ENCODE measurements around the gene YKT6.

YKT6 gene

DNA sequence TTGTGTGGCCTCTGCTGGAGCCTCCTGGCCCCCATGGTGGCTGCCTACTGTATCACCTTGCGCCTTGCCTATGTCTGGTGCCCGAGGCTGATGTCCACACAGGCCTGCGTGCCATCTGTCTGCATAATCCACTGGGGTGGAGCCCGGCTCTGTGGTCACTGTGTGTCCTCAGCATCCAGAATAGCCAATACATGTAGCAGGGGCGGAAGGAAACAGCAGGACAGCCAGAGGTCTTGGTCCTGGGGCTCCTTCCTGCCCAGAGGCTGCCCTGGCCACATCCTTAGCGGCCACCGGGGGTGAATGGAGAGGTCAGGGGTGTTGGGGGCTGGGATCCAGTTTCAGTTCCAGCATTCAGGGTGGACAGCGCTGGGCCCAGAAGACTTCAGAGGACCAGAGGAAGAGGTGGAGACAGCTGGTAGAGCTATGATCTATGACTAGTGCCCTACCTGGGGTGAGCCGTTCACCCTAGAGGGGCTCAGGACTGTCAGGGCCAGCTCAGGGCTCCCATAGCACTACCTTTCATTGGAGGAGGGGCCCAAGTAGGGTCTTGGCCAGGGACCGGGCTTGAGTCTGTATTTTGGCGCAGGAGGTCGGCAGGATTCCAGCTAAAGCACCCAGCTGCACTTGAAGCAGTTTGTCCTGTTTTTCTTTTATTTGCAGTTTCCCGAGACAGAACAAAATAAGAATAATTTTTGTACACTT is 15.9 kb downstream of the YKT6 start:
- Histone ChIP-seq H3K4me1 (ENCODE audit: control insufficient read depth in 5 of 5, insufficient read depth in 5 of 5, low read length in 5 of 5) (no peaks in the 10 kb centered on the region), H3K27ac (ENCODE audit: low read depth, low read length) (no peak overlapping the region), H3K36me3 (ENCODE audit: control insufficient read depth in 5 of 5, insufficient read depth in 5 of 5, low read length in 5 of 5) (peaks cover 0 to 26% (median 22%) of the 10 kb centered on the region in 5 donors), H3K27me3 (ENCODE audit: control insufficient read depth in 5 of 5, insufficient read depth in 4 of 5, low read length in 5 of 5) (peaks cover 3 to 16% (median 8%) of the 10 kb centered on the region in 5 donors), H3K4me3 (ENCODE audit: low read depth in 1 of 5, low read length in 5 of 5) (no peak overlapping the region), H3K9ac (ENCODE audit: low read length in 5 of 5) (no peak overlapping the region), H3K9me3 (ENCODE audit: control insufficient read depth in 5 of 5, low read length in 5 of 5) (peaks cover 0 to 15% (median 4%) of the 10 kb centered on the region in 5 donors)

DNA sequence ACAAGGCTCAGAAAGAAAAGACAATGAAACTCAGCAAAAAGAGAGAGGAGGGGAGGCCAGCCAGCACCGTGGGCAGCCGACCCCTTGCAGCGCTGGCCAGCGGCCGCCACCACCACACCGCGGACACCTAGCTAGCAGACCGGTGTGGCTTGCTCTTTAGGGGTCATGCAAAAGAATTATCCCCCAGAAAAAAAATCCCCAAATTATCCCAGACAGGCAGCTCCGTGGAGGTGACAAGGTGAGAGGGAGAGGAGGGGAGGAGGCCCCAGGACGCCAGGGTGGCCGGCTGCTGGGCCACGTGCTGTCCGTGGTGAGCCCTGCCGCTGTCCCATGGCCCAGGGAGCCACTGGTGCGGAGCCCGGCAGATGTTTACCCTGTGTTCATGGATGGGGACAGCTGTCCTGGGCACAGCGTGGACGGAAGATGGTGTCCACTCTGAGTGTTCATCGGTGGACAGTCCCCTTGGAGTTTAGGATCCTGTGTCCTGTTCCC is 16.5 kb downstream of the YKT6 start:
- Histone ChIP-seq H3K4me3 (ENCODE audit: low read depth in 1 of 5, low read length in 5 of 5) (no peak overlapping the region), H3K9ac (ENCODE audit: low read length in 5 of 5) (no peak overlapping the region), H3K4me1 (ENCODE audit: control insufficient read depth in 5 of 5, insufficient read depth in 5 of 5, low read length in 5 of 5) (no peaks in the 10 kb centered on the region), H3K27me3 (ENCODE audit: control insufficient read depth in 5 of 5, insufficient read depth in 4 of 5, low read length in 5 of 5) (peaks cover 3 to 16% (median 11%) of the 10 kb centered on the region in 5 donors), H3K36me3 (ENCODE audit: control insufficient read depth in 5 of 5, insufficient read depth in 5 of 5, low read length in 5 of 5) (peaks cover 0 to 20% (median 16%) of the 10 kb centered on the region in 5 donors), H3K27ac (ENCODE audit: low read depth, low read length) (no peak overlapping the region), H3K9me3 (ENCODE audit: control insufficient read depth in 5 of 5, low read length in 5 of 5) (peaks cover 0 to 15% (median 4%) of the 10 kb centered on the region in 5 donors)

DNA sequence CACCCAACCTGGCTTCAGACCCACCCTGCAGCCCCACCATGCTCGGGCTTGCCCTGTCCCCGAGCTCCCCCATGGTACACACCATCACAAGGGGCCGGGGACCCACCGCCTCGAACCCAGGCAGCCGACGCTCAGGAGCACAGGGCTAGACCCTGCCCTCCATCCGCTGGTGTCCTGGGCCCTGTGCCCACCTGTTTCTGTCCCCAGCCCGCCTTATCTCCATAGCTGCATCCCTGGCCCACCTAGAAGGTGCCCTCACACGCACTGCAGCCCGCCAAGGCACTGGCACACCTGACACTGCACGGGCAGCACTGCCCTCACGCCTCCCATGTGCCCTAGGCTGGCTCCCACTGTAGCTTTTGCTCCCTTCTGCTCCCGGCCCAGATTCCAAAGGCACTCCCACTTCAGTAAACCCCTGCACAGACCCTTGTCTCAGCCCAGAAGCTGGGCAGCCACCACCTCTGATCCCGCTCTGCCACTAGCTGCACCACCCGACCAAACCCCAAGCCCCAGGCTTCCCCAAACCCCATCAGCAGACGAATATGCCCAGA is 17.1 kb downstream of the YKT6 start:
- Histone ChIP-seq H3K9ac (ENCODE audit: low read length in 5 of 5) (no peak overlapping the region), H3K27ac (ENCODE audit: low read depth, low read length) (no peak overlapping the region), H3K4me1 (ENCODE audit: control insufficient read depth in 5 of 5, insufficient read depth in 5 of 5, low read length in 5 of 5) (no peaks in the 10 kb centered on the region), H3K9me3 (ENCODE audit: control insufficient read depth in 5 of 5, low read length in 5 of 5) (peaks cover 0 to 15% (median 4%) of the 10 kb centered on the region in 5 donors), H3K4me3 (ENCODE audit: low read depth in 1 of 5, low read length in 5 of 5) (no peak overlapping the region), H3K27me3 (ENCODE audit: control insufficient read depth in 5 of 5, insufficient read depth in 4 of 5, low read length in 5 of 5) (peaks cover 3 to 18% (median 12%) of the 10 kb centered on the region in 5 donors), H3K36me3 (ENCODE audit: control insufficient read depth in 5 of 5, insufficient read depth in 5 of 5, low read length in 5 of 5) (peaks cover 0 to 13% (median 10%) of the 10 kb centered on the region in 5 donors)

DNA sequence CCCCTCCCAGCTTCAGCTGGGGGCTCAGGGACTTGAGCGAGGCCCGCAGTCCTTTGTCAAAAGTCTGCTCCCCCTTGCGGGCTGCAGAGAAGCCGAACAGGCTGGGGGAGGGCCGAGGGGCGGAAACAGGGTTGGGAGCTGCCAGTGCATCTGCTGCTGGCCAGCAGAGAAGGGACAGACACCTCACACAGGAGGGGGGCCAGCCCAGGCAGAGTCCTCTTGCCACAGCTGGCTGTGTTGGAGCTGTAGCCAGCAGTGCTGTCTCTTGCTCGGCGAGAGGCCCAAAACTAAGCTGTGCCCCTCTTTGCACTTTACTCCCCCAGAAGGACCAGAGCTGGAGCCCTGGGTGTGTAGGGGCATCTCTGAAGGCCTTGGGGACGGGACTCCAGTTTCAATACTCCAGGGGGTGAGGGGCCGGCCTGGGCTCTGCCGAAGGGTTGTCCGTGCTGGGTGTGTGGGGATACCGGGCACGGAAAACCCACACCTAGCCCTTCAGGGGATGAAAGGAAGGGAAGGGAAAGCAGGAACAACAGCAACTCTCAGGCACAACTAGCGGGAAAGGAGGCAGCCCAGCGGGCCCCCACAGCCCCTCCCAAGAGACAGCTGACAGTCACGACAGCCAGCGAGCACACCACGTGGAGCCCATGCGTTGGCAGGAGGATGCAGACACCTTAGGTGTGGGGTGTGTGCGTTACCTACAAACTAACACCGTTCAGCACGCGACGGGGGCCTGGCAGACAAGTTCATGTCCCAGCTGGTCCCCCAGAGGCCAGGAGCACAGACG is 17.8 kb downstream of the YKT6 start:
- Histone ChIP-seq H3K4me3 (ENCODE audit: low read depth in 1 of 5, low read length in 5 of 5) (no peak overlapping the region), H3K4me1 (ENCODE audit: control insufficient read depth in 5 of 5, insufficient read depth in 5 of 5, low read length in 5 of 5) (no peaks in the 10 kb centered on the region), H3K36me3 (ENCODE audit: control insufficient read depth in 5 of 5, insufficient read depth in 5 of 5, low read length in 5 of 5) (peaks cover 0 to 7% (median 3%) of the 10 kb centered on the region in 5 donors), H3K27me3 (ENCODE audit: control insufficient read depth in 5 of 5, insufficient read depth in 4 of 5, low read length in 5 of 5) (peaks cover 3 to 21% (median 14%) of the 10 kb centered on the region in 5 donors), H3K9ac (ENCODE audit: low read length in 5 of 5) (no peak overlapping the region), H3K27ac (ENCODE audit: low read depth, low read length) (no peak overlapping the region), H3K9me3 (ENCODE audit: control insufficient read depth in 5 of 5, low read length in 5 of 5) (peaks cover 0 to 15% (median 4%) of the 10 kb centered on the region in 5 donors)

DNA sequence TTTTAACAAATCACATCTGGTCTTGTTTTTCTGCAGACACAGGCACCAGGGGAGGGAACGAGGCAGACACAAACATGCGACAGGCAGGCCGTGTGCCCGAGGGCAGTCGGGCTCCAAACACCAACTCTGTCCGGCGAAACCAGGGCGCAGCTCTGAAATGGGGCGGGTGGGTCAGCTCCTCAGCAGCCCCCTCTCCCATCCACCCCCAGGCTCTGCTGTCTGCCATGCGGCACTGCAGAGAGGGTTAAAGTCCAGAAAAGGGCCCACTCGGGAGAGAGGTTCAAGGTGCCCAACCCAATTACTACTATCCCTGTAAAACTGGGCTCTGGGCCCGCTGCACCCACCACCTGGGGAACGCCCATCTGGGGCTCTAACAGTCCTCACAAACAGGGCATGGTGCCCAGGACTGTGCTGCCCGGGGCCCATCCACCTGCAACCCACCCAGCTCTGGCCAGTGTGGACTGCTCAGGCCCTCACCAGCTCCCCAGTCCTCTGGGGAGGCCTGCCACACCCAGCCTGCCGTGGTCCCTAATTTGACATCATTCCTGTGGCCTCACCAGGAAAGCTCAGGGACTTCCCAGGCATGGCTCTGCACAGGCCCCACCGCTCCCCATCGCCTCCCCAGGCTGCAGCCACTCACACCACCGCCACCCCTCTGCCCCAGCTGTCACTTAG is 18.7 kb downstream of the YKT6 start:
- Histone ChIP-seq H3K27me3 (ENCODE audit: control insufficient read depth in 5 of 5, insufficient read depth in 4 of 5, low read length in 5 of 5) (peaks cover 3 to 22% (median 14%) of the 10 kb centered on the region in 5 donors), H3K4me1 (ENCODE audit: control insufficient read depth in 5 of 5, insufficient read depth in 5 of 5, low read length in 5 of 5) (no peaks in the 10 kb centered on the region), H3K9me3 (ENCODE audit: control insufficient read depth in 5 of 5, low read length in 5 of 5) (peaks cover 0 to 15% (median 4%) of the 10 kb centered on the region in 5 donors), H3K4me3 (ENCODE audit: low read depth in 1 of 5, low read length in 5 of 5) (no peak overlapping the region), H3K9ac (ENCODE audit: low read length in 5 of 5) (no peak overlapping the region), H3K36me3 (ENCODE audit: control insufficient read depth in 5 of 5, insufficient read depth in 5 of 5, low read length in 5 of 5) (peaks cover 0 to 2% (median 0%) of the 10 kb centered on the region in 5 donors), H3K27ac (ENCODE audit: low read depth, low read length) (no peak overlapping the region)

DNA sequence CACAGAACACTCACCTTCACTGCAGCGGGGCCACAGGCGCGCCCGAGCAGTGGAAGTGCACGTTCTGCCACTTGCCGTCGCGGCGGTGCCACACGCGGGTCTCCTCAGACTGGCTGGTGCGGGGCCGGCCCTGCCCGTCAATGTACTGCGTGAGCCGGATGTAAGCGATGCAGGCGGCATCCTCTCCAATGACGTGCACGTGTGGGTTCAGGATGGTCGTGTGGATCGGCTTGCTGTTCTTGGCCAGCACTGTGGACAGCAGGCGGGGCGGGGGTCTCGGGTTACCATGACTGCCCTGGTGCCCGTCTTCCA is 19.2 kb downstream of the YKT6 start:
- Histone ChIP-seq H3K27ac (ENCODE audit: low read depth, low read length) (no peak overlapping the region), H3K36me3 (ENCODE audit: control insufficient read depth in 5 of 5, insufficient read depth in 5 of 5, low read length in 5 of 5) (no peaks in the 10 kb centered on the region), H3K9me3 (ENCODE audit: control insufficient read depth in 5 of 5, low read length in 5 of 5) (peaks cover 0 to 15% (median 4%) of the 10 kb centered on the region in 5 donors), H3K4me1 (ENCODE audit: control insufficient read depth in 5 of 5, insufficient read depth in 5 of 5, low read length in 5 of 5) (no peaks in the 10 kb centered on the region), H3K27me3 (ENCODE audit: control insufficient read depth in 5 of 5, insufficient read depth in 4 of 5, low read length in 5 of 5) (peaks cover 3 to 26% (median 14%) of the 10 kb centered on the region in 5 donors), H3K4me3 (ENCODE audit: low read depth in 1 of 5, low read length in 5 of 5) (no peak overlapping the region), H3K9ac (ENCODE audit: low read length in 5 of 5) (no peak overlapping the region)

DNA sequence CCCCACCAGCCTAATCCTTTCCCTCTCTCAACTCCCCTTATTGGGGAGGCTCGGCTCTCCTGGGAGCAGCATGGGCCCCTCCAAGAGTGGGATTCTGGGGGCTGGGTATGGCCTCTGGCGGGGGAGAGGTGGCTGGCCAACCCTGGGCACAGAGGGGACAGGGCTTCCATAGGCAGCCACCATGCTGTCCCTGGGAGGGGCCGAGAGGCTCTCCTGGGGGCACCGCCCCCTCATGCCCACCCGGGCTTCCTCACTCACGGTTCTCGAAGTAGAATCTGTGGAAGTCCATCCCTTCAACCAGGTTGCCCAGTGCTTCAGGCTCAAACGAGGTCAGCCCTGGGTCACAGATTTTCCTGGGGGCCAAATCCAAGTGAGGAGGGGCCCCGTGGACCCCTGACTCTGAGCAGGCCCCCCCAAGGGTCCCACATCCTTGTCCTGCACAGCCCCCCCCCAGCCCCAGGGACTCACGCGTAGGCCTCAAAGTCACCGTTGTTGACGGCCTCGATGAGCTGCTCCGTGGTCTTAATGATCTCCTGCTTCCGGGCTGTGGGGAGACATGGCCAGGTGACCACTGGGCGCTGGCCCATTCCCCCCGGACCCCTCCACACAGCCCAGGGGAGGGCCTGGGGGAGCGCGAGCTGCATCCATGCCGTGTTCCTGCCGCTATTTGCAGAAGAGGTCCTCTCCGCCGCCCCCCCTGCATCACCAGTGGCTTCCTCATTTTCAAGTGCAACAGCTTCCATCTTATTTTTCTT is 19.8 kb downstream of the YKT6 start:
- Histone ChIP-seq H3K9ac (ENCODE audit: low read length in 5 of 5) (no peak overlapping the region), H3K4me3 (ENCODE audit: low read depth in 1 of 5, low read length in 5 of 5) (no peak overlapping the region), H3K27me3 (ENCODE audit: control insufficient read depth in 5 of 5, insufficient read depth in 4 of 5, low read length in 5 of 5) (peaks cover 5 to 31% (median 16%) of the 10 kb centered on the region in 5 donors), H3K4me1 (ENCODE audit: control insufficient read depth in 5 of 5, insufficient read depth in 5 of 5, low read length in 5 of 5) (no peaks in the 10 kb centered on the region), H3K9me3 (ENCODE audit: control insufficient read depth in 5 of 5, low read length in 5 of 5) (peaks cover 0 to 15% (median 4%) of the 10 kb centered on the region in 5 donors), H3K36me3 (ENCODE audit: control insufficient read depth in 5 of 5, insufficient read depth in 5 of 5, low read length in 5 of 5) (no peaks in the 10 kb centered on the region), H3K27ac (ENCODE audit: low read depth, low read length) (no peak overlapping the region)

DNA sequence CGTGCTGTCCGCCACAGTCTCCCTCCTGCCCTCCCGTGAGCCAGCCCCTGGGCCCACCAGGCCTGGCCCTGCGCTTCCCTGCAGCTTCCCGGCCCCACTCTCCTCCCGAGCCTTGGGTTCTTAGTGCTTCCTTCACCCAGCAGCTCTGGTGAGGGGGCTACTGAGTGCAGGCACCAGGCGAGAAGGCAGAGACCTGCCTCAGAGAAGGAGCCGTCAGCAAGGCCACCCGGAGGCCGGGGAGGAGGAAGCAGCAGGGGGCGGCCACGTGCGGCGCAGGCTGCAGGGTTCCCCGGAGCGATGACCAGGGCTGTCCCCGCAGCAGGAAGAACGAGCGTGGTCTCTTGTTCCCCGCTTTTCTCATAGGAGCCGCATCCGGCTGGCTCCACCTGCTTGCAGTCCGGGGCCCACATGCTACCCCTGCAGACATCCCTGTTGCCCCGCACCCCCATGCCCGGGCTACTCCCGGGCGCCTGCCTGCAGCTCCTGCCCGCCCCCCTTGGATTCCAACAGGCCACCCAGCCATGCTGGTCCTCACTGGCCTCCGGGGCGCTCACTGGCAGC is 20.5 kb downstream of the YKT6 start:
- Histone ChIP-seq H3K27me3 (ENCODE audit: control insufficient read depth in 5 of 5, insufficient read depth in 4 of 5, low read length in 5 of 5) (peaks cover 13 to 39% (median 23%) of the 10 kb centered on the region in 5 donors), H3K4me1 (ENCODE audit: control insufficient read depth in 5 of 5, insufficient read depth in 5 of 5, low read length in 5 of 5) (no peaks in the 10 kb centered on the region), H3K4me3 (ENCODE audit: low read depth in 1 of 5, low read length in 5 of 5) (no peak overlapping the region), H3K27ac (ENCODE audit: low read depth, low read length) (no peak overlapping the region), H3K9ac (ENCODE audit: low read length in 5 of 5) (no peak overlapping the region), H3K36me3 (ENCODE audit: control insufficient read depth in 5 of 5, insufficient read depth in 5 of 5, low read length in 5 of 5) (no peaks in the 10 kb centered on the region), H3K9me3 (ENCODE audit: control insufficient read depth in 5 of 5, low read length in 5 of 5) (peaks cover 0 to 15% (median 4%) of the 10 kb centered on the region in 5 donors)

DNA sequence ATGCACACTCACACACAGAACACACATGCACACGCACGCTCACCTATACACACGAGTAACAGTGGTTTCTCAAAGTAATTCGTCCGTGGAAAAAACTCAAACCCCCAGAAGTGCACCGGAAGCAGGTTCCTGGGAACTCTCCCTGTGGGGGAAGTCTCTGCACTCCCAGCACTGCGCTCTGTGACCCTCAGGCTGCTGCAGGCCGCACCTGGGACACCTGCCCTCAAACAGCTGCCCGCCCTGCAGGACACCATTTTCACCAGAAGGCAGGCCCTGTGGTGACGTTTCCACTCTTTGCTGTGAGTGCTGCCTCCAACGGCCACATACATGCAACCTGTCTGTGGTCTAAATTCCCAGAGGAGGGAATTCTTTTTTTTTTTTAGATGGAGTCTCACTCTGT is 21.3 kb downstream of the YKT6 start:
- Histone ChIP-seq H3K4me1 (ENCODE audit: control insufficient read depth in 5 of 5, insufficient read depth in 5 of 5, low read length in 5 of 5) (no peaks in the 10 kb centered on the region), H3K4me3 (ENCODE audit: low read depth in 1 of 5, low read length in 5 of 5) (no peak overlapping the region), H3K27me3 (ENCODE audit: control insufficient read depth in 5 of 5, insufficient read depth in 4 of 5, low read length in 5 of 5) (peaks cover 15 to 41% (median 25%) of the 10 kb centered on the region in 5 donors)

More for the DNA sequence above, 21.3 kb downstream of the YKT6 start:
- Histone ChIP-seq H3K36me3 (ENCODE audit: control insufficient read depth in 5 of 5, insufficient read depth in 5 of 5, low read length in 5 of 5) (no peaks in the 10 kb centered on the region), H3K9me3 (ENCODE audit: control insufficient read depth in 5 of 5, low read length in 5 of 5) (peaks cover 0 to 15% (median 4%) of the 10 kb centered on the region in 5 donors), H3K9ac (ENCODE audit: low read length in 5 of 5) (no peak overlapping the region), H3K27ac (ENCODE audit: low read depth, low read length) (no peak overlapping the region)

Data from subcutaneous abdominal adipose tissue (tissue), 5 donors.